ENCODE data around the gene IFT43.
"Not testable (repeated sequence)": the region's sequence is repeated elsewhere in the genome, so short reads cannot be mapped to it uniquely, and the experiment has no call there.

Gene IFT43

GRCh38 chr14:76009627-76010026, 24.1 kb downstream of the IFT43 start:
- DNase-seq (ENCODE audit: low read depth in 2 of 3, low spot score in 1 of 3) = not testable (repeated sequence)

- DNase-seq (ENCODE audit: low read depth in 2 of 3, low spot score in 1 of 3) = no peak
Measured at GRCh38 chr14:76011930-76012329, 26.4 kb downstream of the IFT43 start.

GRCh38 chr14:76012354-76012753, 26.8 kb downstream of the IFT43 start:
- no peak for DNase-seq (ENCODE audit: low read depth in 2 of 3, low spot score in 1 of 3)

DNA sequence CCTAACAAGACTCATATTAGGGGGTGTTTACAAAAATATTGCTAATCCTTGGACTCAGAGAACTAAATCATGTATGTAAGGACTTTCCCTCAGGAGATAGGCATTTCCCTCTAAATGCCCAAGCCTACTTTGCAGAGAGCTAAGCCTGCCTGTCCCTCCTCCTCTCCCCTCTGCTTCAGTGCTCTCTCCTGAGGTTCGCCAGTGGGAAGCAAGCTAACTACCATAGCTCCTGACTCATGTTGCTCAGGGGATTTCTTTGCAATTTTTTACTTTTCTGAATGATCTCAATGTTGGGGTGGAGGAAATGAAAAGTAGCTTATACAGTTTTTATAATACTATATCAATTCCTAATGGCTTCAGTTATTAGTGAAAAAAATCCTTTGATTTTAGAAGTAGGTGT, 29.6 kb downstream of the IFT43 start:
- no peak for DNase-seq (ENCODE audit: low read depth in 2 of 3, low spot score in 1 of 3)

GRCh38 chr14:76015668-76016067, 30.1 kb downstream of the IFT43 start:
- no peak for DNase-seq (ENCODE audit: low read depth in 2 of 3, low spot score in 1 of 3)

GRCh38 chr14:76019676-76020075, 34.1 kb downstream of the IFT43 start:
- DNase-seq (ENCODE audit: low read depth in 2 of 3, low spot score in 1 of 3) = no peak

GRCh38 chr14:76022991-76023390, 37.4 kb downstream of the IFT43 start:
- DNase-seq (ENCODE audit: low read depth in 2 of 3, low spot score in 1 of 3) = no peak

GRCh38 chr14:76023757-76024156, 38.2 kb downstream of the IFT43 start:
- no peak for DNase-seq (ENCODE audit: low read depth in 2 of 3, low spot score in 1 of 3)

- no peak for DNase-seq (ENCODE audit: low read depth in 2 of 3, low spot score in 1 of 3)
Measured at GRCh38 chr14:76024211-76024907, 38.8 kb downstream of the IFT43 start.

DNA sequence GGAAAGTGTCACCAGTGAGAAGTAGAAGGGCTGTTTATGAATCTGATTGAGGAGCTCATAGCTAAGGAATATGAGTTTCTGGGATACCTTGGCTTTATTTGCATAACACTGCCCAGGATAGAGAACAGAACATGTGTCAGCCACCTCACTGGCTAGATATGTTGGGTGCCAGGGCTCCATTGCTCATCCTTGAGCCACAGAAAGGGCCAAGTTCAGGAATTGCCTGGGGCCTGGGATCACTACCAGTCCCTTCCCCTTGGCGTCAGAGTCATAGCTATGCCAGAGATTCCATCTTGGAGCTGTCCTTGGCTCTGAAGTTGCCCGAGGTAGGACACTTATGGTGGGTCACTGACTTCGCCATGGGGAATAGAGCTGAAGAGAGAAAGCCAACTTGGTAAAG, 49.0 kb downstream of the IFT43 start:
- DNase-seq (ENCODE audit: low read depth in 2 of 3, low spot score in 1 of 3) = no peak

GRCh38 chr14:76040704-76041103, 55.1 kb downstream of the IFT43 start:
- no peak for DNase-seq (ENCODE audit: low read depth in 2 of 3, low spot score in 1 of 3)

DNA sequence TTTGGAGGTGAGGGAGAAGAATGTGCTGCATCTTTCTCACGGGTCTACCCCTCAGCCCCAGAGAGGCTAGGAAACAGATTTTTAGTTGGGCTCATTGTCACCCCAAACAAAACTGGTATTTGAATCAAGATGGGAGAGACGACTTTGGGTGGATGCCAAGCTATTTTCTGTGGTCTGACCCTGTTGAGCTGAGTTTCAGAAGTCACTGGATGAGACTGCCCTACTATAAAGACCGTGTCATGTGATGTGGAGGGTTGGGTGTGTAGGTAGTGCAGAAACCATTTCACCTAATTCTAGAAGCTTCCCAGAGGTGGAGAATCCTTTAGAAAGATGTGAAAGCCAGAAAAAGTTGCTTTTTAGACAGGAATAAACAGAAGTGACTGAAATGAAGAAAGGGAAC, 60.2 kb downstream of the IFT43 start:
- DNase-seq (ENCODE audit: low read depth in 2 of 3, low spot score in 1 of 3) = no peak

DNA sequence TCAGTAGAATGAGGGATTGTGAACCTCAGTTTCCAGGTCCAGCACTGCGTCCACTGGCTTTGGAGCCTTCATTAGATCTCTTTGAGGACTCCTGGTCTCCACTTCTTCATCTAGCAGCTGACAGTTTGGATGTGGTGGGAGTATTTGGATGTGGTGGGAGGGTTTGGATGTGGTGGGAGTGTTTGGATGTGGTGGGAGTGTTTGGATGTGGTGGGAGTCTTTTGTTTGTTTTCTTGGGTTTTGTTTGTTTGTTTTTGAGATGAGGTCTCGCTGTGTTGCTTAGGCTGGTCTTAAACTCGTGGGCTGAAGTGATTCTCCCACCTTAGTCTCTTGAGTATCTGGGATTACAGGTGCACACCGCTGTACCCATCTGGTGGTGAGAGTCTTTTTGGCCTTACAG, 64.7 kb downstream of the IFT43 start:
- no peak for DNase-seq (ENCODE audit: low read depth in 2 of 3, low spot score in 1 of 3)

- peak; percentile 8 to 64 (median 26) for DNase-seq (ENCODE audit: low read depth in 2 of 3, low spot score in 1 of 3)
Measured at GRCh38 chr14:76050797-76051392, 65.3 kb downstream of the IFT43 start.

GRCh38 chr14:76051717-76052465, 66.3 kb downstream of the IFT43 start:
- no peak for DNase-seq (ENCODE audit: low read depth in 2 of 3, low spot score in 1 of 3)

DNA sequence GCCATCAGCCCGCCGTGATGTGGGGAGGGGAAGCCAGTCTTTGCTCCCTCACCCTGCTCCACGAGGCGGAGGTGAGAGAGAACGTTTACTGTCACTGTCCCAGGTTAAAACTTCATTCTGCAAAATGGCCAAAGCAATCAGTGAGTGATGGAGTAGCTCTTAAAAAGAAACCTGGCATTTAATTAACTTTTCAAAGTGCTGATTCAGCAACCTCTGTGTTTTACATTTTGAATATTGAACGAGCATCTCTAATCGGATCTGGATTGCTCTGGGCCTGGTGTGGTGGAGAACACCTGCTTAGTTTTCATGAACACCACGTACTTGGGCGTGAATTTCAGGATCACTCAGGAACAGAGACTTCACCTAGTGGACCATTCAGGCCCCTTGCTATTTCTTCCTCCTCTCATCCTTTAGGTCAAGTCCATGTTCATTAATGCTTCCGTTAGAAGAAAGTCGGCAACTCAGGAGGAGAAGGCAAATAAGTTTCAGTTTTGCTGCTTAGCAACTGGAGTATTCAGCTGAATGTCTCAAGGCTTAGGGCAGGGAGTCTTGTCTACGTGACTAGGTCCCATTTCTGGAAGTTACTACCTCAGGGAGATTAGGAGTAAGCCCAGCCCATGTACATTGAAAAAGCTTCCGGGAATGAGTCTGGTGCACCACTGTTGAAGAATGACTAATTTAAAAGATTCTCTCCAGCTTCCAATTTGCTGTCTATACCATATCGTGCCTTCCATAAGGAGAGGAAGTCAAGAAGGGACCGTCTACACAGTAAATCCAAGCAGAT, 68.2 kb downstream of the IFT43 start:
- no peak for DNase-seq (ENCODE audit: low read depth in 2 of 3, low spot score in 1 of 3)

GRCh38 chr14:76055330-76055729, 69.8 kb downstream of the IFT43 start:
- no peak for DNase-seq (ENCODE audit: low read depth in 2 of 3, low spot score in 1 of 3)

DNA sequence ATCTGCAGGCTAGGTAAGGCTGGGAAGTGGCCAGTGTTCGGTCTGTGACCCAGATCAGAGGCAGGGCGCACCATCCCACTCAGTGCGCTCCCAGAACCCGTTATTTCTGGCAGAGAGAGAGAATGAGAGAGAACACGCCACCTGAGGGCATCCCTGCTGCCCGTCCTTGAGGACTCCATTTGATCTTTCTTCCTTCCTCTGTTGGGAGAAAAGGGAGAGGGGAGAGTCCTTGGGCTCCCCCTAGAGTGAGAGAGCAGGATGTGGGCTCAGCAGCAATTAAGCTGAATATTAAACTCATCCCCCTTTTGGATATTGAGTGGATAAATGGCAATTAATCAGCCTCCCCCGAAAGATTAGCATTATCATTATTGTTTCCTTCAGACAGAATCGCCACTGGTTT, 70.6 kb downstream of the IFT43 start:
- no peak for DNase-seq (ENCODE audit: low read depth in 2 of 3, low spot score in 1 of 3)

DNA sequence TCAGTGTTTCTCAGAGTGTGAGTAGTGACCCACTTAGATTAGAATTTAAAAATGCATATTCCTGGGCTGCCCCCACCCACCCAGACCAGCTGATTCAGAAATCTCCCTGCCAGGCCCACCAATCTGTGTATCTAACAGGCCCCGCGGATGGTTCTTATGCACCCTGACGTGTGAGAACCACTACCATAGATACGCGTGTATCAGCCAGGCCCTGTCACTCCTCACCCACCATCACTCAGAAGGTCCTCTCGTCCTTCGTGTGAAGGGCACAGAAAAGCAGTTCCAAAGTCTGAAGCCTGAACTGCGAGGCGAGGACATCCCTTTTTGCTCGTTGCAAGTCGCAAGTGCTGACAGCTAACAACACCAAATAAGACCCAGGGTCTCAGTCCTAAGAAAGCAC, 72.4 kb downstream of the IFT43 start:
- no peak for DNase-seq (ENCODE audit: low read depth in 2 of 3, low spot score in 1 of 3)

DNA sequence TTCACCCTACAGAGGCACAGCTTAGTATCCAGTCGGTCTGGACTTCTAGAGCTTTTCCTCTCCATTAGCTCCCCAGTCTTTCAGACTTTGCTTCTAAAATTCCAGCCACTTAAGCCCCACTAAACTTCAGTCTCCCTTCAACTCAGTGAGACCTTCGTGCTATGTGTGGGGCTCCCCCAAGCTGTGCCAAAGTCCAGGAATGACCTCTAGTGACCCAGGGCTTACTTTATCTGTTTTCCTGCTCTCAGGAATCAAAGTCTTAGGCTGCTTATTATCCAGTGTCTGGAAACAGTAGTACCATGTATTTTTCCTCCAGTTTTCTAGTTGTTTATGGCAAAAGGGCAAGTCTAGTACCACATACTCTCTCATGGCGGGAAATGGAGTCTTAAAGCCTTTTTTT, 77.8 kb downstream of the IFT43 start:
- no peak for DNase-seq (ENCODE audit: low read depth in 2 of 3, low spot score in 1 of 3)

DNA sequence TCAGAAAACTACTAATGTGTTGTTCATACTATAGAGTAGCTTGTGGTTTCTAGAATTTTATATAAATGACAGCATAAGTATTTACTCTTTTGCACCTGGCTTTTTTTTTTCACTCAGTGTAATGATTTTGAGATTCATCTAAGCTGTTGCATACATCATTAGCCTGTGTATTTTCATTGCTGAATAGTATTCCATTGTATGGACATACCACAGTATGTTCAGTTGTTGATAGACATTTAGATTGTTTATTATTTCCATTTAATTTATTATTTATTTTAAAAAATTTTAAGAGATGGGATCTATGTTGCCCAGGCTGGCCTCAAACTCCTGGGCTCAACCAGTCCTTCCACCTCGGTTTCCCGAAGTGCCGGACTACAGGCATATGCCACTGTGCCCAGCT, 80.0 kb downstream of the IFT43 start:
- DNase-seq (ENCODE audit: low read depth in 2 of 3, low spot score in 1 of 3) = no peak

DNA sequence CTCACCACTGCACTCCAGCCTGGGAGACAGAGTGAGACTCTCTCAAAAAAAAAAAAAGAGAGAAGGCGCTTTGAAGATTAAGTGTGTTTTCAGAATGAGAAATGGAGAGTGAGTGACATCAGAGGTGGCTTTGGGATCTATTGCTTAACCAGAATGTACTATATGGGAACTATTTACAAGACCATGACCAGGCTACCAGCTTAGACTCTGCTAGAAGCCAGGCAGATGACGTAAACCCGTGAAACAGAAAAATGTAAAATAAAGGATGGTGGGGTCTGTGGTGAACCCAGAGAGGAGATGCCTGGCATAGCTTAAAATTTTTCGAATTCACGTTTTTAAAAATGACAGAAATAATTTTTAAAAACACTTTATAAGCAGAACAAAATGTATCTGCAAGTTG, 82.0 kb downstream of the IFT43 start:
- no peak for DNase-seq (ENCODE audit: low read depth in 2 of 3, low spot score in 1 of 3)
